Neuronal stem cell (in vitro differentiated cells): ENCODE data around the gene C15orf62.

Source experiments
- DNase-seq: peaks from one replicate; pipeline ENCODE4 v3.0.0-alpha.2; 2013; ENCODE audit warnings: low spot score
- H2AFZ ChIP-seq: one replicate; pipeline ENCODE4 v1.6.1; 2013; ENCODE audit warnings: mild to moderate bottlenecking, low read length, inconsistent platforms
- H2AK5ac ChIP-seq: 2 replicates; pipeline ENCODE4 v1.6.1; 2013; ENCODE audit warnings: low read depth, mild to moderate bottlenecking, inconsistent platforms, low read length, moderate library complexity, mixed read lengths
- H2BK120ac ChIP-seq: 2 replicates; pipeline ENCODE4 v1.6.1; 2013; ENCODE audit warnings: low read depth, mild to moderate bottlenecking, inconsistent platforms, low read length, moderate library complexity, mixed read lengths
- H2BK12ac ChIP-seq: one replicate; pipeline ENCODE4 v1.6.1; 2013; ENCODE audit warnings: low read length, inconsistent platforms
- H2BK15ac ChIP-seq: 2 replicates; pipeline ENCODE4 v1.6.1; 2013; ENCODE audit warnings: mild to moderate bottlenecking, low read length, inconsistent platforms, mixed read lengths
- H2BK5ac ChIP-seq: one replicate; pipeline ENCODE4 v1.6.1; 2013; ENCODE audit warnings: inconsistent platforms, mild to moderate bottlenecking, low read length, moderate library complexity
- H3K14ac ChIP-seq: one replicate; pipeline ENCODE4 v1.6.1; 2013; ENCODE audit warnings: low read length, inconsistent platforms
- H3K18ac ChIP-seq: 2 replicates; pipeline ENCODE4 v1.6.1; 2013; ENCODE audit warnings: low read length, inconsistent platforms
- H3K23ac ChIP-seq: 2 replicates; pipeline ENCODE4 v1.6.1; 2013; ENCODE audit warnings: low read depth, mild to moderate bottlenecking, mixed read lengths, low read length, inconsistent platforms; ENCODE audit not compliant: poor library complexity
- H3K27ac ChIP-seq: replicated peaks from 3 replicates; pipeline ENCODE4 v1.5.1; 2013; ENCODE audit warnings: low read length, inconsistent platforms
- H3K27me3 ChIP-seq, 3 experiments: 2 replicates each; pipeline ENCODE4 v1.6.1; 2013; ENCODE audit warnings: low read length in 3 of 3, mild to moderate bottlenecking in 2 of 3, inconsistent platforms in 1 of 3, low read depth in 1 of 3, mixed read lengths in 1 of 3, moderate library complexity in 1 of 3; ENCODE audit not compliant: control insufficient read depth in 3 of 3, insufficient read depth in 3 of 3
- H3K36me3 ChIP-seq, 2 donors: replicated peaks in 1 of 2; 2 replicates each; pipeline ENCODE4 v1.6.1; 2013; ENCODE audit warnings: low read length in 2 of 2; ENCODE audit not compliant: control insufficient read depth in 2 of 2, insufficient read depth in 2 of 2
- H3K4ac ChIP-seq: 2 replicates; pipeline ENCODE4 v1.6.1; 2013; ENCODE audit warnings: inconsistent platforms, mild to moderate bottlenecking, low read length, moderate library complexity
- H3K4me1 ChIP-seq, 2 donors: 1 replicate in 1 of 2; 2 replicates in 1 of 2; pipeline ENCODE4 v1.6.1; 2013; ENCODE audit warnings: low read length in 2 of 2, low read depth in 1 of 2; ENCODE audit not compliant: control insufficient read depth in 2 of 2, insufficient read depth in 1 of 2
- H3K4me2 ChIP-seq: one replicate; pipeline ENCODE4 v1.6.1; 2013; ENCODE audit warnings: mild to moderate bottlenecking, low read length, inconsistent platforms; ENCODE audit not compliant: insufficient read depth, poor library complexity, severe bottlenecking
- H3K4me3 ChIP-seq, 2 donors: 2 replicates each; pipeline ENCODE4 v1.5.1; 2013; ENCODE audit warnings: low read length in 2 of 2, mild to moderate bottlenecking in 2 of 2, inconsistent platforms in 1 of 2, moderate library complexity in 1 of 2
- H3K79me1 ChIP-seq: one replicate; pipeline ENCODE4 v1.6.1; 2013; ENCODE audit warnings: low read depth, mild to moderate bottlenecking, inconsistent platforms, low read length, moderate library complexity
- H3K9ac ChIP-seq: one replicate; pipeline ENCODE4 v1.6.1; 2013; ENCODE audit warnings: mild to moderate bottlenecking, low read depth, low read length, inconsistent platforms; ENCODE audit not compliant: poor library complexity
- H3K9me3 ChIP-seq, 2 donors: replicated peaks in 1 of 2; 2 replicates each; pipeline versions ENCODE3 to v1.6.1; 2013; ENCODE audit warnings: low read length in 2 of 2, mild to moderate bottlenecking in 2 of 2, inconsistent platforms in 1 of 2, low read depth in 1 of 2, mixed read lengths in 1 of 2, moderate library complexity in 1 of 2; ENCODE audit not compliant: control insufficient read depth in 2 of 2, insufficient read depth in 1 of 2
- H4K8ac ChIP-seq: one replicate; pipeline ENCODE4 v1.6.1; 2013; ENCODE audit warnings: low read depth, mild to moderate bottlenecking, inconsistent platforms, low read length, moderate library complexity
- H4K91ac ChIP-seq: one replicate; pipeline ENCODE4 v1.6.1; 2013; ENCODE audit warnings: low read length, low read depth, mild to moderate bottlenecking, inconsistent platforms; ENCODE audit not compliant: poor library complexity
- WGBS, 2 donors: extraction: QIAGEN DNeasy Blood & Tissue Kit; methylation state at CpG; one replicate each; pipeline ENCODE4 v1.1.7; 2013; ENCODE audit warnings: missing lambda C conversion rate in 2 of 2, mixed read lengths in 1 of 2; ENCODE audit not compliant: insufficient read length in 2 of 2, insufficient replicate concordance in 1 of 2; ENCODE audit errors: extremely low coverage in 2 of 2; 5-methylcytosine and 5-hydroxymethylcytosine counted together

C15orf62 gene

DNA sequence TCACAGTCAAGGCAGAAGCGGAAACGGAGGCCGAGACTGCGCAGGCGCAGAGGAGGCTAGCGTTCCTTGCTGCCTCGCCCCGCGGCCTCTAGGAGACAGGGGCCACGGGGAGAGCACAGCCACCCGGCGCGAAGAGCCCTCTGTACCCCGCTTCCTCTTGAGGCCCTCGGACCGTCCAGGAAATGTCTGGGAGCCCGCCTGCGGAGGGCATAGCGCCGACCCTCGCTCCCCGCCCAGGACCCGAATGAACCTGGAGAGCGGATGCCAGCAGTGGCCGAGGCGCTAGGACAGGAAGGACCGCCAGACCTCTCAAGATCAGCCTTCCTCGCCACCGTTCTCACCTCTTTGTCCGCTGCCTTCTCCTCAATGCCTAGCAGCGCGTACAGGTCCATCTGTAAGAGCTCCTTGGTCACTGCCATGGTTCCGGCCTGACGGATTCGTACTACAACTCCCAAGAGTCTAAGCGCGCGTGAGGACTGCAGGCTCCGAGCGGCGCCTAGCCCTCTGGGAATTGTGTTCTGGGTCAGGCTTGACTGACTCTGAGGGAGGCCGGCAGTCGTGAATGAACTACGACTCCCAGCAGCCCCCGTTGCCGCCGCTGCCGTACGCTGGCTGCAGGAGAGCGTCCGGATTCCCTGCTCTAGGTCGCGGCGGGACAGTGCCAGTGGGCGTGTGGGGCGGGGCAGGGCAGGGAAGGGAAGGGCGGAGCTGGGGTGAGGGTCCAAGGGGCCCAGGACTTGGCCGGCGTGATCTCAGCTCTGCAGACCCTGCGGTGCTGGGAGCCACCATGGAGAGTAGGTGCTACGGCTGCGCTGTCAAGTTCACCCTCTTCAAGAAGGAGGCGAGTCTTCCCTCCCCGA is 37.5 kb downstream of the C15orf62 start, which contains the start of the genes DNAJC17 and ZFYVE19:
DNAJC17 (minus strand) TSS at position 446 of the 860 bp plus-strand sequence; CDS start at position 419, 27 bp downstream.
ZFYVE19 (plus strand) TSS at position 62 of the 860 bp plus-strand sequence; CDS start at position 563, 501 bp downstream.
- no peaks in the 10 kb centered on the region for H3K9me3 ChIP-seq
- H2BK12ac ChIP-seq = no peak within 1 kb of the TSS
- no peak within 1 kb of the TSS for H3K4ac ChIP-seq
- no peak within 1 kb of the TSS for H2AK5ac ChIP-seq
- H3K18ac ChIP-seq = peak within 1 kb of the TSS; percentile 77
- H3K23ac ChIP-seq = peak within 1 kb of the TSS; percentile 57
- H3K79me1 ChIP-seq = no peaks in the 10 kb centered on the region
- H2BK15ac ChIP-seq = no peak within 1 kb of the TSS
- peak within 1 kb of the TSS; percentile 66 for H3K4me2 ChIP-seq
- H4K91ac ChIP-seq = no peak within 1 kb of the TSS
- H2BK5ac ChIP-seq = no peak within 1 kb of the TSS
- H3K36me3 ChIP-seq = peaks cover 0 to 15% of the 10 kb centered on the region in 2 donors
- DNase-seq = peak; percentile 95
- H3K27ac ChIP-seq = no peak within 1 kb of the TSS
- H2AFZ ChIP-seq = peak within 1 kb of the TSS; percentile 100
- H3K27me3 ChIP-seq = no peaks in the 10 kb centered on the region
- no CpG with 5 or more reads among the region's 64 CpGs for WGBS, 2 donors
- no peak within 1 kb of the TSS for H4K8ac ChIP-seq
- peak within 1 kb of the TSS; percentile 42 for H3K14ac ChIP-seq
- peak within 1 kb of the TSS; percentile 92 for H3K9ac ChIP-seq
- peaks cover 2 to 5% of the 10 kb centered on the region in 2 donors for H3K4me1 ChIP-seq
- peak within 1 kb of the TSS; percentile 94 to 97 for H3K4me3 ChIP-seq
- H2BK120ac ChIP-seq = no peak within 1 kb of the TSS

- no peak overlapping the region for H3K27ac ChIP-seq
These were observed 38.2 kb downstream of the C15orf62 start for GRCh38 chr15:40807888-40808461.

DNA sequence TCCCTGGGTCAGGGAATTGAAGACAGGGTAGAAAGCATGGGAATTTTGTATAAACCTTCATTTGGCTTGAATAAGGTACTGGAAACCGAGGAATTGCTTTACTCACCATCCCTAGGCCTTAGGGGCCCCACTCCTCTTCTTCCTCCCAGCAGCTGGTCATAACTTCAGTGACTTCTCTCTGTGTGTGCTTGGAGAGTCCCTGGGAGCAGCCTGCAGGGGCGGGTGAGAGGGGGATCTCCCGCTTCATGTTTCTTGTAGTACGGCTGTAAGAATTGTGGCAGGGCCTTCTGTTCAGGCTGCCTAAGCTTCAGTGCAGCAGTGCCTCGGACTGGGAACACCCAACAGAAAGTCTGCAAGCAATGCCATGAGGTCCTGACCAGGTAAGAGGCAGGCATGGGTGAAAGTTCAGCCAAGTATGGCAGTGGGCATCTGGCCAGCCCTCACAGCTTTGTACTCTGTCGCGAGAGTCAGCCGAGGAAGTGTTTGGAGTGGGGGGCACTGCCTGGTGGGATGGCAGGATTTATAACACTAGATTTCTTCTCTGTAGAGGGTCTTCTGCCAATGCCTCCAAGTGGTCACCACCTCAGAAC is 39.2 kb downstream of the C15orf62 start:
- Histone ChIP-seq H4K8ac (no peak overlapping the region), H3K27me3 (no peaks in the 10 kb centered on the region), H3K9ac (no peak overlapping the region), H3K14ac (no peak overlapping the region), H2BK5ac (no peak overlapping the region), H3K36me3 (peaks cover 1 to 12% of the 10 kb centered on the region in 2 donors), H2BK120ac (no peak overlapping the region), H3K4ac (no peak overlapping the region), H3K4me1 (peaks cover 2 to 5% of the 10 kb centered on the region in 2 donors), H3K4me2 (no peak overlapping the region), H3K23ac (peak overlapping the region; percentile 78), H2BK12ac (no peak overlapping the region), H2BK15ac (peak overlapping the region; percentile 42), H2AK5ac (no peak overlapping the region), H3K4me3 (no peak overlapping the region), H3K27ac (no peak overlapping the region), H2AFZ (no peak overlapping the region), H3K9me3 (no peaks in the 10 kb centered on the region), H4K91ac (no peak overlapping the region), H3K79me1 (no peaks in the 10 kb centered on the region), H3K18ac (no peak overlapping the region)
- no CpG with 5 or more reads among the region's 8 CpGs for WGBS, 2 donors
- no peak for DNase-seq

More at GRCh38 chr15:40807888-40808461, 38.2 kb downstream of the C15orf62 start:
- Histone ChIP-seq H3K14ac (no peak overlapping the region), H2AFZ (peak overlapping the region; percentile 100), H2BK12ac (no peak overlapping the region), H3K23ac (no peak overlapping the region), H3K4me1 (peaks cover 2 to 5% of the 10 kb centered on the region in 2 donors), H2BK15ac (no peak overlapping the region), H3K18ac (peak overlapping the region; percentile 53), H3K9me3 (no peaks in the 10 kb centered on the region), H2BK5ac (no peak overlapping the region), H2BK120ac (no peak overlapping the region), H3K79me1 (no peaks in the 10 kb centered on the region), H3K36me3 (peaks cover 0 to 15% of the 10 kb centered on the region in 2 donors), H4K8ac (no peak overlapping the region), H3K4me3 (peak overlapping the region; percentile 84 to 97), H3K4me2 (peak overlapping the region; percentile 66), H4K91ac (no peak overlapping the region), H3K27me3 (no peaks in the 10 kb centered on the region), H3K9ac (peak overlapping the region; percentile 85), H3K4ac (no peak overlapping the region), H2AK5ac (no peak overlapping the region)
- WGBS, 2 donors = no CpG with 5 or more reads among the region's 19 CpGs
- DNase-seq = no peak
